Measurements from ENCODE around the gene RDX. TPM values are rescaled to one million over a fixed set of nuclear protein-coding genes. Genes with fewer than 3 reads are reported as not detected.

Gene RDX
- total and polyA plus RNA-seq, 4 donors = 126 to 185 (median 155) TPM

DNA sequence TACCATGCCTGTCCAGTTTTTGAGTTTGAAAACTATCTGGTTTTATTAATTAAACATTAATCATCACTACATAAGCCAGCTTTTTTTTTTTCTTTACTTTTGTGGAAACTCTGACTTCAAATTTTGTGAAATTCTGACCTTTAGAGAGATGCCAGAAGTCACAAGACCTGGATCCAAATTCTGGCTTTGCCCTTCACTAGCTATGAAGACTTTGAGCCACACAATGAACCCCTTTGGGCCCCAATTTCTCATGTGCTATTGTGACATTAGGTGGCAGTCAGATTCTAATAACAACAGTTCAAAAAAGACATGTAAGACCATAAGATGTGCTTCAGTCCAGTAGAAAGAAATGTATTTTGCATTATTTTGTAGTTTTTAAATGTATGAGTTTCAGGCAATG, 142.9 kb downstream of the RDX start:
- no peak for DNase-seq (ENCODE audit: low read depth in 4 of 6, low spot score in 6 of 6)
- Histone ChIP-seq H3K36me3 (ENCODE audit: control insufficient read depth, insufficient read depth, low read length) (no peaks in the 10 kb centered on the region), H3K4me1 (ENCODE audit: control insufficient read depth, insufficient read depth, low read length) (no peaks in the 10 kb centered on the region), H3K9me3 (ENCODE audit: control insufficient read depth, insufficient read depth, low read length) (no peaks in the 10 kb centered on the region), H3K4me3 (ENCODE audit: low read depth, low read length) (no peak overlapping the region), H3K27ac (ENCODE audit: low read depth, low read length) (no peak overlapping the region), H3K27me3 (ENCODE audit: control insufficient read depth, insufficient read depth, low read length) (no peaks in the 10 kb centered on the region)

DNA sequence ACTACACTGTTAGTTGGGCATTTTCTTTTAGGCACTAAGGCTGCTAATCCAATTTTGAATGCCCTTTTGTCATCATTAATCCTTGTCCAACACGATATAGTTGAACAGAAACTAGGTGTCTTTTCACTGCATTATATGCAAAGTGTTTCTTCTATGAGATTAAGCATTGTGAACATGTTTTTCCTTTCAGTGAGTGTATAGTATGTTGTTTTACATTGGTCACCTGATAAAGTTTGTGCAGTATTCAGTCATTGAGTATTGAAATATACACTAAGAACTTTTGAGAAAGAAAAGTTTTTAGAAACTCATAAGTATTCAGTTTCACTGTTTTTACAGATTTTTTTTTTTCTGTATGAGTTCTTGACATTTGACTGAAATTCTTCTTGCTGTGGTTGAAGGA, 144.2 kb downstream of the RDX start:
- Histone ChIP-seq H3K36me3 (ENCODE audit: control insufficient read depth, insufficient read depth, low read length) (no peaks in the 10 kb centered on the region), H3K27me3 (ENCODE audit: control insufficient read depth, insufficient read depth, low read length) (no peaks in the 10 kb centered on the region), H3K4me3 (ENCODE audit: low read depth, low read length) (no peak overlapping the region), H3K9me3 (ENCODE audit: control insufficient read depth, insufficient read depth, low read length) (no peaks in the 10 kb centered on the region), H3K27ac (ENCODE audit: low read depth, low read length) (no peak overlapping the region), H3K4me1 (ENCODE audit: control insufficient read depth, insufficient read depth, low read length) (no peaks in the 10 kb centered on the region)
- DNase-seq (ENCODE audit: low read depth in 4 of 6, low spot score in 6 of 6) = no peak
- no CpG with 5 or more reads among the region's 1 CpG for WGBS (ENCODE audit: insufficient coverage)

DNA sequence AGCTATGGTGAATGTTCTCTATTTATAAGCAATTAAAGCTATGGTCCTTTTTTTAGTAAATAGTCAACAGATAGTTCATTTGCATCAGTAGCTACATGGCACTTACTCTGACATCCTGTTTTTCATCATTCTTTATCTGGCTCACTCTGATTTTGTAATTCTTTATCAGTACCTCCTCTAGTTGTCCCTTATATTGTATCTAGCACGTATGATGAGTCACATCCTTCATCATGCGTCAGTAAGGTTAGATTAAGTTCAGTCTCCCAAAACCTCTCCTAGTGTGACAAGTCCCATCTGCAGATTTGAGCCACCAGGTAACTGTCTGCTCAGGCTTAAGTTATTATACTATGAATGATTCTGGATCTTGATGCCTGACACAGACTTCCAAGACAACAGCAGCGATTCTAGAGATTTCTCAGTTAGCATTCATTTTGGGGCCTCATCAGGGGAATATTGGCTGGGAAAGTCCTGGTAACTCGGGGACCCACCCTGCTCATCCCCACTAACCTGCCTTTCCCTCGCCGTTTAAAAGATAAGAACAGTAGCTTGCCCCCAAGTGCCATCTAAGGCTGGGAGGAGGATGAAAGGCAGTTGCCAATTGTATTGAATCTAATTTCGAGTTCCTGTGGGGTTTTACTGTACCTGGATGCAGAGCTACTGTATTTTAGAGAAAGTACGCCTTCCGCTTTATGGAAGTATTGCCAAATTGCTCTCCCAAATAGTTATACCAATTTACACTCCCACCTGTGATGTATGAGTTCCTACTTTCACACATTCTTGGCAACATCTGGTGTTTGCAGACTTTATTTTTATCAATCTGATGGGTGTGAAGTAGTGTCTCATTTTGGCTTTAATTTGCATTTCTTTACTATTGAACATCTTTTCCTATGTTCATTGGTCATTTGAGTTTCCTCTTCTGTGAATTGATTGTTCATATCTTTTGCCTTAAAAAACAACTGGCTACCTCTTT, 147.4 kb downstream of the RDX start:
- Histone ChIP-seq H3K9me3 (ENCODE audit: control insufficient read depth, insufficient read depth, low read length) (no peaks in the 10 kb centered on the region), H3K27me3 (ENCODE audit: control insufficient read depth, insufficient read depth, low read length) (no peaks in the 10 kb centered on the region), H3K27ac (ENCODE audit: low read depth, low read length) (no peak overlapping the region), H3K4me1 (ENCODE audit: control insufficient read depth, insufficient read depth, low read length) (peaks cover 4% of the 10 kb centered on the region), H3K36me3 (ENCODE audit: control insufficient read depth, insufficient read depth, low read length) (peaks cover 2% of the 10 kb centered on the region), H3K4me3 (ENCODE audit: low read depth, low read length) (no peak overlapping the region)
- WGBS (ENCODE audit: insufficient coverage) = no CpG with 5 or more reads among the region's 9 CpGs
- DNase-seq (ENCODE audit: low read depth in 4 of 6, low spot score in 6 of 6) = peak in 1 of 6 donors; percentile 42

DNA sequence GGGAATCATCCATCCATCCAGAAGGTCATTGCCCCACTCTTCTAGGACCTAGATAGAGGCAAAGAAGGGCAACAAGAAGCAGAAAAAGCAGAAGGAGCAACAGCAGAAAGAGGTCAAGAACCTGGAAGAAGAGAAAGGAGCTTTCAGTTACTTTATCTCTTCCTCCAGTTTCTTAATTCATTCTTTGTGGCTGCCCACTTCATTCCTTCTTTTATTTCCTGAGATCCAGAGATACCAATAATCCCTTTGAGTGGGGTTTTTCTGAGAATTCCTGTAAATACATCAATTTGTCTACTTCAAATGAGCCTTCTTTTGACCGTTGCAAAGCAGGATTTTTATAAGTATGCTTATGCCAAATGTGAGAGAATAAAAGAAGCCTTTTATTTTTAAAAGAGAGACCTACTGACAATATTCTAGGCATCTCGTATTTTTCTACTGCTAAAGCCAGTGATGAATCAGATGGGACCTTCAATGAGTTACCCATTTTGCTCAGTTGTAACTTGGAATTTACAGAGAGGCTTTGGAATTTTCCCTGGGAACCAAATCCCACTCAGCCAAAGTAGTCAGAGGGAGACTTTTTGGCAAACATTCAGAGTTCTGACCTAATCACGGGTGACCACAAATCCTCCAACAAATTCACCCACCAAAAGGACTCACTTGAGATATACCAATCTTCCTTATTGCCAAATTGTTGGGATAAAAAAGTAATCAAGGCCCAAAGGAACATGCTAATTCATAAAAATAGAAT, 148.3 kb downstream of the RDX start:
- no peak overlapping the region for H3K27ac ChIP-seq (ENCODE audit: low read depth, low read length)

DNA sequence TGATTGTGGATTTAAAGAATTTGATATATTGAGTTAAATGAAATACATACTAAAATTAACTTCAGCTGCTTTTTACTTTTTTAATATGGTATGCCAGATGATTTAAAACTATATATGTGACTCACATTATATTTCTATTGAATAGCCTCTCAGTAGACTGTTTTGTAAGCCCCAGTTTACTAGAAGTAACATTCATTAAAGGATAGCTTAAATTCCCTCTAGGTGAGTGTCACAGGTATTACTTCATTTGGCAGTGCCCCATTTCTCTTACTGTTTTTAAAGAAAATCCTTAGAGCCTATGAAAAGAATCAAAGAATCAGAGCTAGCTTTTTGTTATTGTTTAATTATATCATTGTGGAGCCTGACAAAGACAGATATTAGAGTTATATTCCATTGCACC, 154.6 kb downstream of the RDX start:
- Histone ChIP-seq H3K4me3 (ENCODE audit: low read depth, low read length) (no peak overlapping the region), H3K27ac (ENCODE audit: low read depth, low read length) (no peak overlapping the region), H3K4me1 (ENCODE audit: control insufficient read depth, insufficient read depth, low read length) (peaks cover under 1% of the 10 kb centered on the region), H3K36me3 (ENCODE audit: control insufficient read depth, insufficient read depth, low read length) (peaks cover 2% of the 10 kb centered on the region), H3K9me3 (ENCODE audit: control insufficient read depth, insufficient read depth, low read length) (no peaks in the 10 kb centered on the region), H3K27me3 (ENCODE audit: control insufficient read depth, insufficient read depth, low read length) (no peaks in the 10 kb centered on the region)
- no peak for DNase-seq (ENCODE audit: low read depth in 4 of 6, low spot score in 6 of 6)

More for the DNA sequence above, 148.3 kb downstream of the RDX start:
- Histone ChIP-seq H3K4me3 (ENCODE audit: low read depth, low read length) (no peak overlapping the region), H3K4me1 (ENCODE audit: control insufficient read depth, insufficient read depth, low read length) (peaks cover 4% of the 10 kb centered on the region), H3K27me3 (ENCODE audit: control insufficient read depth, insufficient read depth, low read length) (no peaks in the 10 kb centered on the region), H3K9me3 (ENCODE audit: control insufficient read depth, insufficient read depth, low read length) (no peaks in the 10 kb centered on the region), H3K36me3 (ENCODE audit: control insufficient read depth, insufficient read depth, low read length) (peaks cover 2% of the 10 kb centered on the region)
- no CpG with 5 or more reads among the region's 3 CpGs for WGBS (ENCODE audit: insufficient coverage)
- no peak for DNase-seq (ENCODE audit: low read depth in 4 of 6, low spot score in 6 of 6)

- Histone ChIP-seq H3K36me3 (ENCODE audit: control insufficient read depth, insufficient read depth, low read length) (no peaks in the 10 kb centered on the region), H3K4me3 (ENCODE audit: low read depth, low read length) (no peak overlapping the region), H3K27me3 (ENCODE audit: control insufficient read depth, insufficient read depth, low read length) (no peaks in the 10 kb centered on the region), H3K27ac (ENCODE audit: low read depth, low read length) (peak overlapping the region; percentile 25), H3K9me3 (ENCODE audit: control insufficient read depth, insufficient read depth, low read length) (no peaks in the 10 kb centered on the region), H3K4me1 (ENCODE audit: control insufficient read depth, insufficient read depth, low read length) (no peaks in the 10 kb centered on the region)
- WGBS (ENCODE audit: insufficient coverage) = 15% methylated on average over 3 of the region's 6 CpGs
- DNase-seq (ENCODE audit: low read depth in 4 of 6, low spot score in 6 of 6) = peak in 4 of 6 donors; percentile 50 to 94 (median 76)
Observed at GRCh38 chr11:110134110-110134509, 162.3 kb downstream of the RDX start.

DNA sequence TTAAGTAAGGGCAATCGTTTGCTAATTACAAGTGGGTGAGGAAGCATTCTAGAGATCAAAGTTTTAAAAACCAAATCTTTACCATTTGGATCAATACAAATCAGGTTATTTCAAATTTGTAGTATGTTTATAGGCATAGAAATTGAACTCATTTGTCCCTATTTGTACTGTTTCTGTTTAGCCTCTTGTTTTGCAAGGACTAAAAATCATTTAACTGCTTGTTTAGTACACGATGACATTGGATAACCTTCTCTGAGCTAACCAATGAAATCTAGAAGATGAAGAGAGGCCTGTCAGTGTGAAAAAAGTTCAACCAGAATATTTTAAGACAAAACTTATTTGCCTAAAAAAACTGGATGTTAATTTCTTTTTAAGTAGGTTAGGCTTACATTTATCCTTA, 163.3 kb downstream of the RDX start:
- WGBS (ENCODE audit: insufficient coverage) = no CpG with 5 or more reads among the region's 2 CpGs

GRCh38 chr11:110131386-110132123, 164.9 kb downstream of the RDX start:
- Histone ChIP-seq H3K27me3 (ENCODE audit: control insufficient read depth, insufficient read depth, low read length) (no peaks in the 10 kb centered on the region), H3K27ac (ENCODE audit: low read depth, low read length) (no peak overlapping the region), H3K36me3 (ENCODE audit: control insufficient read depth, insufficient read depth, low read length) (no peaks in the 10 kb centered on the region), H3K9me3 (ENCODE audit: control insufficient read depth, insufficient read depth, low read length) (no peaks in the 10 kb centered on the region), H3K4me1 (ENCODE audit: control insufficient read depth, insufficient read depth, low read length) (no peaks in the 10 kb centered on the region), H3K4me3 (ENCODE audit: low read depth, low read length) (no peak overlapping the region)
- DNase-seq (ENCODE audit: low read depth in 4 of 6, low spot score in 6 of 6) = peak in 2 of 6 donors; percentile 43 to 72
- WGBS (ENCODE audit: insufficient coverage) = 63% methylated on average over 4 of the region's 6 CpGs

More for the DNA sequence above, 163.3 kb downstream of the RDX start:
- Histone ChIP-seq H3K4me3 (ENCODE audit: low read depth, low read length) (no peak overlapping the region), H3K27me3 (ENCODE audit: control insufficient read depth, insufficient read depth, low read length) (no peaks in the 10 kb centered on the region), H3K36me3 (ENCODE audit: control insufficient read depth, insufficient read depth, low read length) (no peaks in the 10 kb centered on the region), H3K4me1 (ENCODE audit: control insufficient read depth, insufficient read depth, low read length) (no peaks in the 10 kb centered on the region), H3K9me3 (ENCODE audit: control insufficient read depth, insufficient read depth, low read length) (no peaks in the 10 kb centered on the region), H3K27ac (ENCODE audit: low read depth, low read length) (no peak overlapping the region)
- peak in 1 of 6 donors; percentile 13 for DNase-seq (ENCODE audit: low read depth in 4 of 6, low spot score in 6 of 6)

- Histone ChIP-seq H3K36me3 (ENCODE audit: control insufficient read depth, insufficient read depth, low read length) (no peaks in the 10 kb centered on the region), H3K27ac (ENCODE audit: low read depth, low read length) (peak overlapping the region; percentile 16), H3K27me3 (ENCODE audit: control insufficient read depth, insufficient read depth, low read length) (no peaks in the 10 kb centered on the region), H3K4me1 (ENCODE audit: control insufficient read depth, insufficient read depth, low read length) (no peaks in the 10 kb centered on the region), H3K9me3 (ENCODE audit: control insufficient read depth, insufficient read depth, low read length) (no peaks in the 10 kb centered on the region), H3K4me3 (ENCODE audit: low read depth, low read length) (no peak overlapping the region)
- 20% methylated on average over 7 of the region's 10 CpGs for WGBS (ENCODE audit: insufficient coverage)
- DNase-seq (ENCODE audit: low read depth in 4 of 6, low spot score in 6 of 6) = peak in 4 of 6 donors; percentile 24 to 92 (median 56)
Observed at GRCh38 chr11:110130642-110131238, 165.7 kb downstream of the RDX start.
